Naive thymus-derived CD4-positive, alpha-beta T cell (primary cell): ENCODE measurements around the gene PRPF40A. TPM values are rescaled to one million over a fixed set of nuclear protein-coding genes. Genes with fewer than 3 reads are reported as not detected.
A peak's percentile ranks its signal among the peaks of the same experiment; 100 is the strongest.

Source experiments
- ATAC-seq: fragments of 150-1000 bp; cut with Tn5 transposase; 2 replicates; pipeline ENCODE4 v1.10.0; 2021; ENCODE audit warnings: mild to moderate bottlenecking, moderate library complexity
- CTCF ChIA-PET: fragments of 350-600 bp; sonication (Branson Sonifier 250); formaldehyde crosslinking; loops from one replicate; lab custom pipeline; 2021; ENCODE audit warnings: antibody characterized with exemption; lab: Charles Lee
- POLR2A ChIA-PET: fragments of 350-600 bp; sonication (Branson Sonifier 250); formaldehyde crosslinking; loops from one replicate; lab custom pipeline; 2021; ENCODE audit warnings: antibody characterized with exemption, inconsistent platforms; lab: Charles Lee
- DNase-seq, 9 donors: peaks; one replicate each; pipeline versions ENCODE4 v3.0.0 to v3.0.0-alpha.2; 2020 to 2022; ENCODE audit warnings: mixed read lengths in 1 of 9
- H3K27ac ChIP-seq: one replicate; pipeline ENCODE4 v1.7.0; 2013; ENCODE audit warnings: mild to moderate bottlenecking, low read depth, low read length, moderate library complexity
- H3K27me3 ChIP-seq, 2 donors: one replicate each; pipeline ENCODE4 v1.7.0; 2013; ENCODE audit warnings: low read length in 2 of 2, mild to moderate bottlenecking in 2 of 2, moderate library complexity in 2 of 2; ENCODE audit not compliant: control insufficient read depth in 2 of 2, insufficient read depth in 2 of 2
- H3K36me3 ChIP-seq, 3 experiments: 1 replicate in 2 of 3; 2 replicates in 1 of 3; pipeline ENCODE4 v1.7.0; 2013; ENCODE audit warnings: low read length in 3 of 3, mild to moderate bottlenecking in 3 of 3, moderate library complexity in 1 of 3; ENCODE audit not compliant: insufficient read depth in 3 of 3, control insufficient read depth in 2 of 3
- H3K4me1 ChIP-seq, 2 donors: one replicate each; pipeline ENCODE4 v1.7.0; 2013; ENCODE audit warnings: low read length in 2 of 2, mild to moderate bottlenecking in 2 of 2, moderate library complexity in 1 of 2; ENCODE audit not compliant: control insufficient read depth in 2 of 2, insufficient read depth in 2 of 2
- H3K4me3 ChIP-seq: 2 replicates; pipeline ENCODE4 v1.7.0; 2013; ENCODE audit warnings: mild to moderate bottlenecking, low read length
- H3K9me3 ChIP-seq, 3 experiments: 1 replicate in 2 of 3; 2 replicates in 1 of 3; pipeline ENCODE4 v1.7.0; 2013; ENCODE audit warnings: low read length in 3 of 3; ENCODE audit not compliant: control insufficient read depth in 2 of 3
- H3K27ac Mint-ChIP-seq, 9 donors: one replicate each; pipeline ENCODE4 v1.8.0; 2020 to 2022; ENCODE audit warnings: mixed read lengths in 9 of 9, mild to moderate bottlenecking in 8 of 9, moderate library complexity in 5 of 9, inconsistent platforms in 2 of 9
- H3K27me3 Mint-ChIP-seq, 5 donors: one replicate each; pipeline ENCODE4 v1.8.0; 2021 to 2022; ENCODE audit warnings: mixed read lengths in 5 of 5, mild to moderate bottlenecking in 1 of 5
- H3K36me3 Mint-ChIP-seq, 5 donors: one replicate each; pipeline ENCODE4 v1.8.0; 2020 to 2022; ENCODE audit warnings: mixed read lengths in 5 of 5, mild to moderate bottlenecking in 3 of 5, inconsistent platforms in 1 of 5
- H3K4me1 Mint-ChIP-seq, 7 donors: one replicate each; pipeline ENCODE4 v1.8.0; 2020 to 2022; ENCODE audit warnings: mixed read lengths in 7 of 7, mild to moderate bottlenecking in 3 of 7, inconsistent platforms in 1 of 7
- H3K4me3 Mint-ChIP-seq, 10 donors: one replicate each; pipeline ENCODE4 v1.8.0; 2020 to 2022; ENCODE audit warnings: mild to moderate bottlenecking in 10 of 10, mixed read lengths in 10 of 10, moderate library complexity in 6 of 10, inconsistent platforms in 2 of 10
- H3K9me3 Mint-ChIP-seq, 11 donors: one replicate each; pipeline ENCODE4 v1.8.0; 2020 to 2022; ENCODE audit warnings: mixed read lengths in 11 of 11, mild to moderate bottlenecking in 4 of 11, inconsistent platforms in 1 of 11, moderate library complexity in 1 of 11
- intact Hi-C, 2 donors: fragments of 100-400 bp; cut with micrococcal nuclease; formaldehyde crosslinking; loops; one replicate each; pipeline ENCODE4 v1.15.1; 2023
- polyA plus RNA-seq, 2 donors: library from polyadenylated mRNA; unstranded; fragments of 300-500 nt; fragmentation: Illumina TruSeq; gene quantifications; one replicate each; pipeline ENCODE4 v1.2.3, GENCODE V29; 2021
- total RNA-seq, 6 experiments: library from RNA in 5 of 6; stranded (reverse) in 5 of 6; gene quantifications; 1 replicate in 5 of 6; 2 replicates in 1 of 6; pipeline ENCODE4 v1.2.3 and lab custom pipeline; 2021 to 2026

Gene PRPF40A
- total and polyA plus RNA-seq, 7 experiments from 2014 or later = 104 to 126 (median 116) TPM

GRCh38 chr2:152695763-152696162 is 21.5 kb downstream of the PRPF40A start:
- no peak for ATAC-seq
- Mint-ChIP-seq H3K36me3 (peaks cover 0 to 14% (median 6%) of the 10 kb centered on the region in 5 donors), H3K27ac (peak overlapping the region in 4 of 9 donors; percentile 67 to 88 (median 83)), H3K9me3 (no peaks in the 10 kb centered on the region), H3K4me3 (peak overlapping the region in 7 of 10 donors; percentile 3 to 76 (median 25)), H3K27me3 (no peaks in the 10 kb centered on the region), H3K4me1 (peaks cover 18 to 66% (median 48%) of the 10 kb centered on the region in 7 donors)
- H3K27me3 ChIP-seq = no peaks in the 10 kb centered on the region
- peaks cover 7 to 12% of the 10 kb centered on the region in 2 donors for H3K4me1 ChIP-seq
- H3K4me3 ChIP-seq = no peak overlapping the region
- no peaks in the 10 kb centered on the region for H3K9me3 ChIP-seq
- intact Hi-C loops = no loop called here
- ChIA-PET CTCF (no interaction called here), POLR2A (interaction anchor here (1.0 kb wide), 1 partner anchor 17 kb away, joined by 3 read pairs; no protein-coding TSS in a partner anchor)
- no peak for DNase-seq
- no peak overlapping the region for H3K27ac ChIP-seq
- peaks cover 0 to 15% (median 3%) of the 10 kb centered on the region in 3 experiments for H3K36me3 ChIP-seq

GRCh38 chr2:152694161-152694661 is 23.1 kb downstream of the PRPF40A start:
- Histone ChIP-seq H3K36me3 (peaks cover 0 to 15% (median 3%) of the 10 kb centered on the region in 3 experiments), H3K4me3 (peak overlapping the region; percentile 34), H3K27me3 (no peaks in the 10 kb centered on the region), H3K9me3 (no peaks in the 10 kb centered on the region), H3K4me1 (peaks cover 5 to 7% of the 10 kb centered on the region in 2 donors), H3K27ac (peak overlapping the region; percentile 61)
- CTCF ChIA-PET = interaction anchor here (1.0 kb wide), 1 partner anchor 16 kb away, joined by 3 read pairs; no protein-coding TSS in a partner anchor
- H3K36me3 Mint-ChIP-seq = peaks cover 0 to 8% (median 6%) of the 10 kb centered on the region in 5 donors
- no peaks in the 10 kb centered on the region for H3K27me3 Mint-ChIP-seq
- peaks cover 14 to 52% (median 37%) of the 10 kb centered on the region in 7 donors for H3K4me1 Mint-ChIP-seq
- DNase-seq (peak in 5 of 9 donors; percentile 13 to 30 (median 21)), ATAC-seq (peak; percentile 84)
- no peaks in the 10 kb centered on the region for H3K9me3 Mint-ChIP-seq
- peak overlapping the region; percentile 76 to 98 (median 88) for H3K27ac Mint-ChIP-seq
- H3K4me3 Mint-ChIP-seq = peak overlapping the region; percentile 58 to 87 (median 82)
- POLR2A ChIA-PET = interaction anchor here (0.6 to 2.2 kb wide), 3 partner anchors 21 to 59 kb away, joined by 3 to 11 read pairs (median 3); partner anchors contain the start of genes ARL6IP6 and PRPF40A
- intact Hi-C loops = loop anchor here (1.0 to 5.0 kb wide), 2 partner anchors 23 to 37 kb away; partner anchors contain the start of gene PRPF40A (in 2 of the 2)

GRCh38 chr2:152693033-152693432 is 24.2 kb downstream of the PRPF40A start:
- POLR2A ChIA-PET = interaction anchor here (1.2 to 2.2 kb wide), 2 partner anchors 15 to 25 kb away, joined by 4 to 11 read pairs; partner anchors contain the start of genes ARL6IP6 and PRPF40A
- Histone ChIP-seq H3K36me3 (peaks cover 0 to 19% (median 3%) of the 10 kb centered on the region in 3 experiments), H3K9me3 (no peaks in the 10 kb centered on the region), H3K27ac (no peak overlapping the region), H3K4me1 (peaks cover 5 to 7% of the 10 kb centered on the region in 2 donors), H3K27me3 (no peaks in the 10 kb centered on the region), H3K4me3 (no peak overlapping the region)
- Mint-ChIP-seq H3K27me3 (no peaks in the 10 kb centered on the region), H3K27ac (peak overlapping the region in 1 of 9 donors; percentile 46), H3K4me1 (peaks cover 14 to 50% (median 37%) of the 10 kb centered on the region in 7 donors), H3K36me3 (peaks cover 3 to 11% (median 6%) of the 10 kb centered on the region in 5 donors), H3K9me3 (no peaks in the 10 kb centered on the region), H3K4me3 (no peak overlapping the region)
- intact Hi-C loops = loop anchor here in 1 of 2 donors (5.0 kb wide), 1 partner anchor 36 kb away; no protein-coding TSS in a partner anchor
- CTCF ChIA-PET = no interaction called here
- no peak for DNase-seq
- no peak for ATAC-seq

- H3K4me3 Mint-ChIP-seq = no peak overlapping the region
- H3K36me3 Mint-ChIP-seq = peaks cover 5 to 28% (median 9%) of the 10 kb centered on the region in 5 donors
- ChIA-PET CTCF (no interaction called here), POLR2A (no interaction called here)
- H3K27me3 Mint-ChIP-seq = no peaks in the 10 kb centered on the region
- H3K9me3 Mint-ChIP-seq = no peaks in the 10 kb centered on the region
- peak overlapping the region in 1 of 9 donors; percentile 76 for H3K27ac Mint-ChIP-seq
- H3K4me1 Mint-ChIP-seq = peaks cover 17 to 57% (median 47%) of the 10 kb centered on the region in 7 donors
- Histone ChIP-seq H3K27me3 (no peaks in the 10 kb centered on the region), H3K4me1 (peaks cover 0 to 6% of the 10 kb centered on the region in 2 donors), H3K9me3 (no peaks in the 10 kb centered on the region), H3K4me3 (no peak overlapping the region), H3K27ac (no peak overlapping the region), H3K36me3 (peaks cover 0 to 8% (median under 1%) of the 10 kb centered on the region in 3 experiments)
- ATAC-seq (no peak), DNase-seq (no peak)
- intact Hi-C loops = no loop called here
Measured at GRCh38 chr2:152686321-152686720, 30.9 kb downstream of the PRPF40A start.

GRCh38 chr2:152683400-152683799 is 33.9 kb downstream of the PRPF40A start:
- Mint-ChIP-seq H3K4me1 (peaks cover 14 to 49% (median 44%) of the 10 kb centered on the region in 7 donors), H3K4me3 (no peak overlapping the region), H3K27ac (peak overlapping the region in 2 of 9 donors; percentile 10 to 26), H3K27me3 (no peaks in the 10 kb centered on the region), H3K9me3 (no peaks in the 10 kb centered on the region), H3K36me3 (peaks cover 8 to 28% (median 14%) of the 10 kb centered on the region in 5 donors)
- Histone ChIP-seq H3K9me3 (no peaks in the 10 kb centered on the region), H3K36me3 (peaks cover 0 to 27% (median 13%) of the 10 kb centered on the region in 3 experiments), H3K4me3 (no peak overlapping the region), H3K27me3 (no peaks in the 10 kb centered on the region), H3K27ac (no peak overlapping the region), H3K4me1 (peaks cover 0 to 6% of the 10 kb centered on the region in 2 donors)
- DNase-seq (no peak), ATAC-seq (no peak)
- ChIA-PET CTCF (no interaction called here), POLR2A (no interaction called here)
- intact Hi-C loops = no loop called here

- ChIA-PET POLR2A (no interaction called here), CTCF (no interaction called here)
- H3K4me1 Mint-ChIP-seq = peaks cover 14 to 49% (median 44%) of the 10 kb centered on the region in 7 donors
- H3K36me3 ChIP-seq = peaks cover 0 to 22% (median 13%) of the 10 kb centered on the region in 3 experiments
- intact Hi-C loops = no loop called here
- no peaks in the 10 kb centered on the region for H3K9me3 ChIP-seq
- H3K27me3 Mint-ChIP-seq = no peaks in the 10 kb centered on the region
- no peak overlapping the region for H3K27ac ChIP-seq
- H3K4me3 Mint-ChIP-seq = no peak overlapping the region
- H3K4me3 ChIP-seq = no peak overlapping the region
- peaks cover 3 to 24% (median 14%) of the 10 kb centered on the region in 5 donors for H3K36me3 Mint-ChIP-seq
- no peaks in the 10 kb centered on the region for H3K9me3 Mint-ChIP-seq
- ATAC-seq (no peak), DNase-seq (no peak)
- H3K27ac Mint-ChIP-seq = peak overlapping the region in 1 of 9 donors; percentile 26
- peaks cover 0 to 6% of the 10 kb centered on the region in 2 donors for H3K4me1 ChIP-seq
- H3K27me3 ChIP-seq = no peaks in the 10 kb centered on the region
Measured at GRCh38 chr2:152682663-152683062, 34.6 kb downstream of the PRPF40A start.
